GM13977 (cell line): ENCODE data around the gene SYNJ2.

Experiments used
- DNase-seq: peaks from one replicate; pipeline ENCODE4 v3.0.0; 2012; ENCODE audit warnings: low spot score
- in situ Hi-C: fragments of 300-500 bp; cut with MboI; formaldehyde crosslinking; loops from one replicate; pipeline ENCODE4 v1.12.0; 2022; ENCODE audit warnings: low sequenced_read_pairs, low pct_unique_long_range_greater_than_20kb, mixed read lengths, inconsistent platforms; ENCODE audit not compliant: unreplicated experiment
- TF ChIP-seq, protein P1 (sequence below): IDR thresholded peaks from 2 replicates; pipeline ENCODE4 v1.5.1; 2012; ENCODE audit warnings: mild to moderate bottlenecking, control low read depth; ENCODE audit not compliant: insufficient read depth; ENCODE audit errors: extremely low read depth, missing control alignments

The SYNJ2 gene

DNA sequence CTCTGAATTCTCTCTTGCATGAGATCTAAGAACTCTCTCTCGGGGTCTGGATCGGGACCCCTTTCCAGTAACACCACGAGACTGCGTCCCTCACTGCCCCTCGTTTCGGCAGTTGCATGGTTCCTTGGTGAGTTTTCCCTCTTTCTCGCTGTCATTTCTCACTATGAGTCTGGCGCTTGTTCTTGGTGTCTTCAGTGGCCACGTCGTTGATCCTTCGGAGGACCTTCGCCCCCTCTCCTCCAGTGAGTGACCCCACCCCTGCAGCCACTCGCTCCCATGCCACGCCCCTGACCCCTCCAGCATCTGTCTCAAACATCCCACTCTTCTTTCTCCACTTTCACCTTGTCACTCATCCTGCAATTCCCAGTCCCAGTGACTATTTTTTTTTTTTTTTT is 23.0 kb downstream of the SYNJ2 start:
- in situ Hi-C loops, result no loop called here
- TF ChIP-seq, protein P1, sequence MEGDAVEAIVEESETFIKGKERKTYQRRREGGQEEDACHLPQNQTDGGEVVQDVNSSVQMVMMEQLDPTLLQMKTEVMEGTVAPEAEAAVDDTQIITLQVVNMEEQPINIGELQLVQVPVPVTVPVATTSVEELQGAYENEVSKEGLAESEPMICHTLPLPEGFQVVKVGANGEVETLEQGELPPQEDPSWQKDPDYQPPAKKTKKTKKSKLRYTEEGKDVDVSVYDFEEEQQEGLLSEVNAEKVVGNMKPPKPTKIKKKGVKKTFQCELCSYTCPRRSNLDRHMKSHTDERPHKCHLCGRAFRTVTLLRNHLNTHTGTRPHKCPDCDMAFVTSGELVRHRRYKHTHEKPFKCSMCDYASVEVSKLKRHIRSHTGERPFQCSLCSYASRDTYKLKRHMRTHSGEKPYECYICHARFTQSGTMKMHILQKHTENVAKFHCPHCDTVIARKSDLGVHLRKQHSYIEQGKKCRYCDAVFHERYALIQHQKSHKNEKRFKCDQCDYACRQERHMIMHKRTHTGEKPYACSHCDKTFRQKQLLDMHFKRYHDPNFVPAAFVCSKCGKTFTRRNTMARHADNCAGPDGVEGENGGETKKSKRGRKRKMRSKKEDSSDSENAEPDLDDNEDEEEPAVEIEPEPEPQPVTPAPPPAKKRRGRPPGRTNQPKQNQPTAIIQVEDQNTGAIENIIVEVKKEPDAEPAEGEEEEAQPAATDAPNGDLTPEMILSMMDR, result no peak
- no peak for DNase-seq

DNA sequence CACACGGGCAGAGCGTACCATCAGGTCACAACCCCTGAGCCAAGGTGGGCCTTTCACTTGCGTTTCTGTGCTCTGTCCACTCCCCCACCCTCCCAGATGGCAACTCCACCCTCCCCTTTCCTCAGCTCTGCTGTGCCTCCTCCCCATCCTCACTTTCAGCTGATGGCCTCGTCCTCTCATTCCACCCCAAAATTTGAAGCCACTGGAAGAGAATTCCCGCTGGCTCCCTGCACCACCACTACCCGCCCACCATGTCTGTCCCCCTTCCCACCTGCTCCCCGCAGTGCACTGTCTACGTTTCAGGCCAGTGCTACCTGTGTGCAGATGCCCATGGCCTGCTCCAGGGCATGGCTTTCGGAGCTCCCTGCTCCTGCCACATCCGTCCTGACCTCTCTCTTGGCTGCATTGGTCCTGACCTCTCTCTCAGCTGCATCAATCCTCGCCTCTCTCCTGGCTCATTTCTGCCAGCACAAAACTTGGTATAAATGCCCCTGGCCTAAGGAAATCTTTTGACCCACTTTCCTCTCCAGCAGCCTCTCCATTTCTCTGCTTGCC is 24.0 kb downstream of the SYNJ2 start:
- DNase-seq, result no peak
- in situ Hi-C loops, result no loop called here
- TF ChIP-seq, protein P1, result no peak

GRCh38 chr6:158006331-158006730 is 24.7 kb downstream of the SYNJ2 start:
- no peak for DNase-seq
- in situ Hi-C loops, result no loop called here

GRCh38 chr6:158006821-158007570 is 25.3 kb downstream of the SYNJ2 start:
- no peak for DNase-seq
- TF ChIP-seq, protein P1, result no peak
- in situ Hi-C loops, result no loop called here

More at GRCh38 chr6:158006331-158006730, 24.7 kb downstream of the SYNJ2 start:
- TF ChIP-seq, protein P1, result no peak

GRCh38 chr6:158008864-158009113 is 27.1 kb downstream of the SYNJ2 start:
- in situ Hi-C loops, result no loop called here
- DNase-seq, result no peak
- TF ChIP-seq, protein P1, result no peak

GRCh38 chr6:158009114-158009891 is 27.6 kb downstream of the SYNJ2 start:
- in situ Hi-C loops, result no loop called here
- TF ChIP-seq, protein P1, result no peak
- no peak for DNase-seq
